Measurements from ENCODE around the gene SPRED2.

Gene SPRED2

GRCh38 chr2:65407240-65407639 lies 25.2 kb downstream of the SPRED2 start:
- H3K4me1 ChIP-seq (ENCODE audit: control extremely low read depth in 1 of 4, control insufficient read depth in 4 of 4, insufficient read depth in 4 of 4, low read length in 3 of 4) = peaks cover 4 to 27% (median 16%) of the 10 kb centered on the region in 4 experiments
- ChIA-PET POLR2A (no interaction called here), CTCF (interaction anchor here (0.6 to 2.6 kb wide), 7 partner anchors 10 to 105 kb away, joined by 3 to 14 read pairs (median 6); no protein-coding TSS in a partner anchor)
- no peak for DNase-seq
- H3K27ac ChIP-seq (ENCODE audit: insufficient read depth in 1 of 2, low read depth in 1 of 2, low read length in 2 of 2, poor library complexity in 1 of 2, severe bottlenecking in 2 of 2) = no peak overlapping the region
- H3K9me3 ChIP-seq (ENCODE audit: control extremely low read depth in 1 of 5, control insufficient read depth in 4 of 5, insufficient read depth in 2 of 5, low read depth in 1 of 5, low read length in 4 of 5) = no peaks in the 10 kb centered on the region
- no peaks in the 10 kb centered on the region for H3K36me3 ChIP-seq (ENCODE audit: control insufficient read depth in 4 of 4, insufficient read depth in 4 of 4, low read length in 3 of 4)
- H3K4me3 ChIP-seq (ENCODE audit: control insufficient read depth in 1 of 7, extremely low read depth in 1 of 7, insufficient read depth in 4 of 7, low read depth in 2 of 7, low read length in 6 of 7) = no peak overlapping the region
- H3K27me3 ChIP-seq (replicated peaks in 2 of 5; ENCODE audit: control insufficient read depth in 4 of 5, insufficient read depth in 5 of 5, low read length in 4 of 5) = no peaks in the 10 kb centered on the region
- 80% methylated on average over 1 of the region's 2 CpGs for WGBS (ENCODE audit: insufficient coverage)

- Histone ChIP-seq H3K27me3 (replicated peaks in 2 of 5; ENCODE audit: control insufficient read depth in 4 of 5, insufficient read depth in 5 of 5, low read length in 4 of 5) (no peaks in the 10 kb centered on the region), H3K4me3 (ENCODE audit: control insufficient read depth in 1 of 7, extremely low read depth in 1 of 7, insufficient read depth in 4 of 7, low read depth in 2 of 7, low read length in 6 of 7) (no peak overlapping the region), H3K36me3 (ENCODE audit: control insufficient read depth in 4 of 4, insufficient read depth in 4 of 4, low read length in 3 of 4) (no peaks in the 10 kb centered on the region), H3K9me3 (ENCODE audit: control extremely low read depth in 1 of 5, control insufficient read depth in 4 of 5, insufficient read depth in 2 of 5, low read depth in 1 of 5, low read length in 4 of 5) (no peaks in the 10 kb centered on the region), H3K27ac (ENCODE audit: insufficient read depth in 1 of 2, low read depth in 1 of 2, low read length in 2 of 2, poor library complexity in 1 of 2, severe bottlenecking in 2 of 2) (no peak overlapping the region), H3K4me1 (ENCODE audit: control extremely low read depth in 1 of 4, control insufficient read depth in 4 of 4, insufficient read depth in 4 of 4, low read length in 3 of 4) (peaks cover 4 to 27% (median 16%) of the 10 kb centered on the region in 4 experiments)
- CTCF ChIA-PET = interaction anchor here (1.2 kb wide), 1 partner anchor 12 kb away, joined by 3 read pairs; no protein-coding TSS in a partner anchor
- no peak for DNase-seq
- 93% methylated on average over 1 of the region's 10 CpGs for WGBS (ENCODE audit: insufficient coverage)
- POLR2A ChIA-PET = no interaction called here
These were observed 27.3 kb downstream of the SPRED2 start for GRCh38 chr2:65404988-65405697.

GRCh38 chr2:65403529-65403915 lies 28.9 kb downstream of the SPRED2 start:
- H3K9me3 ChIP-seq (ENCODE audit: control extremely low read depth in 1 of 5, control insufficient read depth in 4 of 5, insufficient read depth in 2 of 5, low read depth in 1 of 5, low read length in 4 of 5) = no peaks in the 10 kb centered on the region
- H3K4me3 ChIP-seq (ENCODE audit: control insufficient read depth in 1 of 7, extremely low read depth in 1 of 7, insufficient read depth in 4 of 7, low read depth in 2 of 7, low read length in 6 of 7) = no peak overlapping the region
- H3K4me1 ChIP-seq (ENCODE audit: control extremely low read depth in 1 of 4, control insufficient read depth in 4 of 4, insufficient read depth in 4 of 4, low read length in 3 of 4) = peaks cover 4 to 27% (median 16%) of the 10 kb centered on the region in 4 experiments
- DNase-seq = no peak
- H3K36me3 ChIP-seq (ENCODE audit: control insufficient read depth in 4 of 4, insufficient read depth in 4 of 4, low read length in 3 of 4) = no peaks in the 10 kb centered on the region
- no peak overlapping the region for H3K27ac ChIP-seq (ENCODE audit: insufficient read depth in 1 of 2, low read depth in 1 of 2, low read length in 2 of 2, poor library complexity in 1 of 2, severe bottlenecking in 2 of 2)
- POLR2A ChIA-PET = no interaction called here
- no peaks in the 10 kb centered on the region for H3K27me3 ChIP-seq (replicated peaks in 2 of 5; ENCODE audit: control insufficient read depth in 4 of 5, insufficient read depth in 5 of 5, low read length in 4 of 5)
- CTCF ChIA-PET = no interaction called here
- WGBS (ENCODE audit: insufficient coverage) = 100% methylated on average over 2 of the region's 5 CpGs

- H3K4me3 ChIP-seq (ENCODE audit: control insufficient read depth in 1 of 7, extremely low read depth in 1 of 7, insufficient read depth in 4 of 7, low read depth in 2 of 7, low read length in 6 of 7) = no peak overlapping the region
- no peaks in the 10 kb centered on the region for H3K9me3 ChIP-seq (ENCODE audit: control extremely low read depth in 1 of 5, control insufficient read depth in 4 of 5, insufficient read depth in 2 of 5, low read depth in 1 of 5, low read length in 4 of 5)
- H3K36me3 ChIP-seq (ENCODE audit: control insufficient read depth in 4 of 4, insufficient read depth in 4 of 4, low read length in 3 of 4) = no peaks in the 10 kb centered on the region
- CTCF ChIA-PET = interaction anchor here (1.0 to 1.1 kb wide), 2 partner anchors 10 to 16 kb away, joined by 4 read pairs; no protein-coding TSS in a partner anchor
- H3K27ac ChIP-seq (ENCODE audit: insufficient read depth in 1 of 2, low read depth in 1 of 2, low read length in 2 of 2, poor library complexity in 1 of 2, severe bottlenecking in 2 of 2) = no peak overlapping the region
- H3K4me1 ChIP-seq (ENCODE audit: control extremely low read depth in 1 of 4, control insufficient read depth in 4 of 4, insufficient read depth in 4 of 4, low read length in 3 of 4) = peaks cover 4 to 25% (median 15%) of the 10 kb centered on the region in 4 experiments
- no peaks in the 10 kb centered on the region for H3K27me3 ChIP-seq (replicated peaks in 2 of 5; ENCODE audit: control insufficient read depth in 4 of 5, insufficient read depth in 5 of 5, low read length in 4 of 5)
- WGBS (ENCODE audit: insufficient coverage) = 95% methylated on average over 4 of the region's 8 CpGs
- DNase-seq = no peak
- POLR2A ChIA-PET = no interaction called here
These were observed 29.4 kb downstream of the SPRED2 start for GRCh38 chr2:65402780-65403528.

- CTCF ChIA-PET = interaction anchor here (1.0 to 1.1 kb wide), 2 partner anchors 10 to 15 kb away, joined by 4 read pairs; no protein-coding TSS in a partner anchor
- H3K36me3 ChIP-seq (ENCODE audit: control insufficient read depth in 4 of 4, insufficient read depth in 4 of 4, low read length in 3 of 4) = no peaks in the 10 kb centered on the region
- no peak for DNase-seq
- H3K27me3 ChIP-seq (replicated peaks in 2 of 5; ENCODE audit: control insufficient read depth in 4 of 5, insufficient read depth in 5 of 5, low read length in 4 of 5) = no peaks in the 10 kb centered on the region
- WGBS (ENCODE audit: insufficient coverage) = 95% methylated on average over 2 of the region's 2 CpGs
- POLR2A ChIA-PET = no interaction called here
- H3K27ac ChIP-seq (ENCODE audit: insufficient read depth in 1 of 2, low read depth in 1 of 2, low read length in 2 of 2, poor library complexity in 1 of 2, severe bottlenecking in 2 of 2) = no peak overlapping the region
- no peaks in the 10 kb centered on the region for H3K9me3 ChIP-seq (ENCODE audit: control extremely low read depth in 1 of 5, control insufficient read depth in 4 of 5, insufficient read depth in 2 of 5, low read depth in 1 of 5, low read length in 4 of 5)
- H3K4me1 ChIP-seq (ENCODE audit: control extremely low read depth in 1 of 4, control insufficient read depth in 4 of 4, insufficient read depth in 4 of 4, low read length in 3 of 4) = peaks cover under 1 to 21% (median 13%) of the 10 kb centered on the region in 4 experiments
- no peak overlapping the region for H3K4me3 ChIP-seq (ENCODE audit: control insufficient read depth in 1 of 7, extremely low read depth in 1 of 7, insufficient read depth in 4 of 7, low read depth in 2 of 7, low read length in 6 of 7)
These were observed 30.1 kb downstream of the SPRED2 start for GRCh38 chr2:65402323-65402722.

- H3K9me3 ChIP-seq (ENCODE audit: control extremely low read depth in 1 of 5, control insufficient read depth in 4 of 5, insufficient read depth in 2 of 5, low read depth in 1 of 5, low read length in 4 of 5) = no peaks in the 10 kb centered on the region
- ChIA-PET CTCF (interaction anchor here (0.7 to 1.9 kb wide), 2 partner anchors 8 to 11 kb away, joined by 5 to 6 read pairs; no protein-coding TSS in a partner anchor), POLR2A (no interaction called here)
- no peak overlapping the region for H3K4me3 ChIP-seq (ENCODE audit: control insufficient read depth in 1 of 7, extremely low read depth in 1 of 7, insufficient read depth in 4 of 7, low read depth in 2 of 7, low read length in 6 of 7)
- H3K27me3 ChIP-seq (replicated peaks in 2 of 5; ENCODE audit: control insufficient read depth in 4 of 5, insufficient read depth in 5 of 5, low read length in 4 of 5) = no peaks in the 10 kb centered on the region
- no peaks in the 10 kb centered on the region for H3K36me3 ChIP-seq (ENCODE audit: control insufficient read depth in 4 of 4, insufficient read depth in 4 of 4, low read length in 3 of 4)
- peaks cover 0 to 27% (median 9%) of the 10 kb centered on the region in 4 experiments for H3K4me1 ChIP-seq (ENCODE audit: control extremely low read depth in 1 of 4, control insufficient read depth in 4 of 4, insufficient read depth in 4 of 4, low read length in 3 of 4)
- peak in 2 of 3 donors; percentile 42 to 64 for DNase-seq
- 88% methylated on average over 2 of the region's 2 CpGs for WGBS (ENCODE audit: insufficient coverage)
- H3K27ac ChIP-seq (ENCODE audit: insufficient read depth in 1 of 2, low read depth in 1 of 2, low read length in 2 of 2, poor library complexity in 1 of 2, severe bottlenecking in 2 of 2) = no peak overlapping the region
These were observed 35.3 kb downstream of the SPRED2 start for GRCh38 chr2:65397122-65397521.

Data from common myeloid progenitor, CD34-positive (primary cell).